Measurements from ENCODE around the gene SORCS1. TPM values are rescaled to one million over a fixed set of nuclear protein-coding genes. Genes with fewer than 3 reads are reported as not detected.

SORCS1 gene
- polyA plus RNA-seq, 3 donors = 0.09 TPM; not detected in 2

DNA sequence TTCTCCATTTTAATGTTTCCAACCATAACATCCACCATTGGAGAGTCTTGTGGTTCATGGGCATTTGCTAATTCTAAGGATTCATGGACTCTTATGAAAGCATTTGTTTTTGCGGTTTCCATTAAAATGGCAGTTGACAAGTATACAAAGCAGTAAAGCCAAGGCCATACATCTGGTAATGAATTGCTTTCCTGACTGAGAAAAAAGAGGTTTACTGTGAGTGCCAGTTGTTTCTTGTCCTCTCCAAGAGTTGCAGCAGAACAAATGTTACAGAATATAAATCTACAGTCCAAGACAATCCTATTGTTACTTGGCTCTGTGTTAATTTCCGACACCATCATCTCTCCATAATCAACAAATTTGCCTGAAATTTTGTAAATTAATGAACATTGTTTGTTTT, 261.3 kb downstream of the SORCS1 start:
- no peak overlapping the region for H3K27ac Mint-ChIP-seq
- Histone ChIP-seq H2AFZ (ENCODE audit: insufficient read depth, low read depth, low read length, poor library complexity, severe bottlenecking) (no peak overlapping the region), H3K79me2 (ENCODE audit: insufficient read depth, low read length) (no peaks in the 10 kb centered on the region), H3K9me3 (replicated peaks in 1 of 2; ENCODE audit: control insufficient read depth in 1 of 2, insufficient read depth in 1 of 2, low read length in 2 of 2) (no peaks in the 10 kb centered on the region), H3K4me3 (replicated peaks in 1 of 3; ENCODE audit: low read depth in 2 of 3, low read length in 3 of 3) (no peak overlapping the region), H3K36me3 (replicated peaks in 1 of 2; ENCODE audit: control insufficient read depth in 1 of 2, insufficient read depth in 2 of 2, low read length in 2 of 2) (no peaks in the 10 kb centered on the region), H3K27ac (ENCODE audit: low read depth in 1 of 2, low read length in 2 of 2) (no peak overlapping the region), H3K27me3 (ENCODE audit: control insufficient read depth in 2 of 2, insufficient read depth in 2 of 2, low read length in 2 of 2) (peaks cover 0 to 2% of the 10 kb centered on the region in 2 donors), H3K4me1 (ENCODE audit: control insufficient read depth in 1 of 2, insufficient read depth in 2 of 2, low read length in 2 of 2) (no peaks in the 10 kb centered on the region), H4K20me1 (ENCODE audit: insufficient read depth, low read length) (no peaks in the 10 kb centered on the region), H3K9ac (ENCODE audit: insufficient read depth, low read length, poor library complexity, severe bottlenecking) (no peak overlapping the region), H3K4me2 (replicated peaks; ENCODE audit: extremely low read depth, low read length, poor library complexity, severe bottlenecking) (no peak overlapping the region)
- H3K27me3 Mint-ChIP-seq (ENCODE audit: low read depth in 3 of 3) = peaks cover 0 to 2% (median 1%) of the 10 kb centered on the region in 3 donors
- no peak overlapping the region for H3K4me3 Mint-ChIP-seq
- H3K36me3 Mint-ChIP-seq = no peaks in the 10 kb centered on the region
- TF ChIP-seq, protein P1, sequence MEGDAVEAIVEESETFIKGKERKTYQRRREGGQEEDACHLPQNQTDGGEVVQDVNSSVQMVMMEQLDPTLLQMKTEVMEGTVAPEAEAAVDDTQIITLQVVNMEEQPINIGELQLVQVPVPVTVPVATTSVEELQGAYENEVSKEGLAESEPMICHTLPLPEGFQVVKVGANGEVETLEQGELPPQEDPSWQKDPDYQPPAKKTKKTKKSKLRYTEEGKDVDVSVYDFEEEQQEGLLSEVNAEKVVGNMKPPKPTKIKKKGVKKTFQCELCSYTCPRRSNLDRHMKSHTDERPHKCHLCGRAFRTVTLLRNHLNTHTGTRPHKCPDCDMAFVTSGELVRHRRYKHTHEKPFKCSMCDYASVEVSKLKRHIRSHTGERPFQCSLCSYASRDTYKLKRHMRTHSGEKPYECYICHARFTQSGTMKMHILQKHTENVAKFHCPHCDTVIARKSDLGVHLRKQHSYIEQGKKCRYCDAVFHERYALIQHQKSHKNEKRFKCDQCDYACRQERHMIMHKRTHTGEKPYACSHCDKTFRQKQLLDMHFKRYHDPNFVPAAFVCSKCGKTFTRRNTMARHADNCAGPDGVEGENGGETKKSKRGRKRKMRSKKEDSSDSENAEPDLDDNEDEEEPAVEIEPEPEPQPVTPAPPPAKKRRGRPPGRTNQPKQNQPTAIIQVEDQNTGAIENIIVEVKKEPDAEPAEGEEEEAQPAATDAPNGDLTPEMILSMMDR (IDR thresholded peaks at IDR 0.05) = no peak
- WGBS (ENCODE audit: insufficient coverage) = no CpG with 5 or more reads among the region's 2 CpGs
- no peak for DNase-seq
- peaks cover 6% of the 10 kb centered on the region for H3K4me1 Mint-ChIP-seq
- H3K9me3 Mint-ChIP-seq = peaks cover 0 to 4% (median 3%) of the 10 kb centered on the region in 7 donors
- intact Hi-C loops (cut with micrococcal nuclease) = no loop called here

DNA sequence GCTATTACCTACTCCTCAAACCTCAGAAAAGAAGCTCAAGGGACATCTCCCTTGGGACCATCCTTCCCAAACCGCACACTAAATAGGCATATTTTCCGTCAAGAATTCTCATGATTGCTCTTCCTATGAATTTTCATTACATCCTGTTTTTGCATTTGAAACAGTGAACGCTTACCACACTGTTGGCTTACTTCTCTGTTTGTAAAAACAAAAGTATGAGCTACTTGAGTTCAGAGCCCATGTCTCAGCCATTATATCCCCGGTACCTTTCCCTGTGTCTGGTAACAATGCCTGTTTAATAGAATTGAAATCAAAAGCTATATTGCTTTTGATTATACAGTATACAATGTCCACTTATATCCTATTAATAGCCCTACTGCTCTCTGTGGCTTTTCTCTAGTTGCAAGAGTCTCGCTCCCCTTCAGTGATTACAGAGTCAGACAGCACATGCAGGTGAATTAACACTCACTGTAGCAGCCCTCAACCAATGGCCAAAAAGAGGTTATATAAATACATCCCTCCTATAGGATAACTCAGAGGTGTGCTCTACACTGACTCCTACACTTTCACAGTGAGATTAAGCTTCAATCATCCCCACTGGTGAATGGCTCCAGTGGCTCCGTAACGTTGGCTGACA, 264.4 kb downstream of the SORCS1 start:
- peaks cover 0 to 5% (median 2%) of the 10 kb centered on the region in 7 donors for H3K9me3 Mint-ChIP-seq
- Histone ChIP-seq H3K4me2 (replicated peaks; ENCODE audit: extremely low read depth, low read length, poor library complexity, severe bottlenecking) (no peak overlapping the region), H3K4me1 (ENCODE audit: control insufficient read depth in 1 of 2, insufficient read depth in 2 of 2, low read length in 2 of 2) (no peaks in the 10 kb centered on the region), H3K27ac (ENCODE audit: low read depth in 1 of 2, low read length in 2 of 2) (no peak overlapping the region), H3K36me3 (replicated peaks in 1 of 2; ENCODE audit: control insufficient read depth in 1 of 2, insufficient read depth in 2 of 2, low read length in 2 of 2) (no peaks in the 10 kb centered on the region), H2AFZ (ENCODE audit: insufficient read depth, low read depth, low read length, poor library complexity, severe bottlenecking) (no peak overlapping the region), H4K20me1 (ENCODE audit: insufficient read depth, low read length) (no peaks in the 10 kb centered on the region), H3K79me2 (ENCODE audit: insufficient read depth, low read length) (no peaks in the 10 kb centered on the region), H3K9ac (ENCODE audit: insufficient read depth, low read length, poor library complexity, severe bottlenecking) (no peak overlapping the region), H3K4me3 (replicated peaks in 1 of 3; ENCODE audit: low read depth in 2 of 3, low read length in 3 of 3) (no peak overlapping the region), H3K27me3 (ENCODE audit: control insufficient read depth in 2 of 2, insufficient read depth in 2 of 2, low read length in 2 of 2) (peaks cover 0 to 2% of the 10 kb centered on the region in 2 donors), H3K9me3 (replicated peaks in 1 of 2; ENCODE audit: control insufficient read depth in 1 of 2, insufficient read depth in 1 of 2, low read length in 2 of 2) (no peaks in the 10 kb centered on the region)
- peaks cover 1 to 5% (median 2%) of the 10 kb centered on the region in 3 donors for H3K27me3 Mint-ChIP-seq (ENCODE audit: low read depth in 3 of 3)
- WGBS (ENCODE audit: insufficient coverage) = 31% methylated on average over 3 of the region's 7 CpGs
- peak overlapping the region in 1 of 2 donors; percentile 40 for H3K4me3 Mint-ChIP-seq
- TF ChIP-seq, protein P1 (IDR thresholded peaks at IDR 0.05) = no peak
- no peak for DNase-seq
- H3K27ac Mint-ChIP-seq = no peak overlapping the region
- intact Hi-C loops (cut with micrococcal nuclease) = no loop called here
- peaks cover 4% of the 10 kb centered on the region for H3K4me1 Mint-ChIP-seq
- no peaks in the 10 kb centered on the region for H3K36me3 Mint-ChIP-seq

All from CD14-positive monocyte (primary cell).